DMS53 treated with DMSO at 0.1 percent for 48 hours (cell line): Measurements from ENCODE around the gene DNAH8.
A peak's percentile ranks its signal among the peaks of the same experiment; 100 is the strongest.

Experiments used
- DNase-seq: peaks from one replicate; lab custom pipeline; 2025; ENCODE audit not compliant: unreplicated experiment; lab: John Stamatoyannopoulos, UW

DNAH8 gene

GRCh38 chr6:39005774-39006173, 290.7 kb downstream of the DNAH8 start:
- no peak for DNase-seq

- DNase-seq: no peak
Measured at GRCh38 chr6:39007575-39007974, 292.5 kb downstream of the DNAH8 start.

DNA sequence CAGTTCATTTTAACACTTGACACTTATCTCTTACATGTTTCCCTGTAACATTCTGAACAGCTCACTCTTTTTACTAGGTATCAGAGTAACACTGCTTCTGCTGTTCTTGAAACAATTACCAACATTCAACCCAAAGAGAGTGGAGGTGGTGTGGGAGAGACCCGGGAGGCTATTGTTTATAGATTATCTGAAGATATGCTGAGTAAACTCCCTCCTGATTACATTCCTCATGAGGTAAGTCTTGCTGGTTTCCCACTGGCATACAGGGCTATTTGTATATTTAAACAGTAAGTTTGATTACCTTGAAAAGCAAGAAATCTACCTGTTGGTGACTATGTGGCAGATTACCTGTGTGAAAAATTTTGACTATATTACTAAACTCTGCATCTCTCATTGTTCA, 293.6 kb downstream of the DNAH8 start:
- DNase-seq: no peak

DNA sequence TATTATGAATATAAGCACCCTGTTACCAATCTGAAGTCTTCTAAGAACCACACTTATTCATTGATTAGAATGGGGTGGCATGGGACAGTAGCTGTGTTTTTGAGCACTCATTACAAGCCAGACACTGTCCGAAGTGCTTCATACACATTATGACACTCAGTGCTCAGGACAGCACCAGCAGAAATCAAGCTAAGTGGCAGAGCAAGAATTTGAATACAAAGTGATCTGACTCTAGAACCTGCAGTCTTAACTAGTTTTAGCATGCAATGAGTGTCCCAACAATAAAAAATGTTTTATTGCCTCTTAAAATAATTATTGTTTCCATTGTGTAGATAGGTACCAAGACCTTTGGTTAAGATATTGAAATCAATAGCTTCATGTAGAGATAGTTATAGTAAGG, 294.4 kb downstream of the DNAH8 start:
- no peak for DNase-seq

DNA sequence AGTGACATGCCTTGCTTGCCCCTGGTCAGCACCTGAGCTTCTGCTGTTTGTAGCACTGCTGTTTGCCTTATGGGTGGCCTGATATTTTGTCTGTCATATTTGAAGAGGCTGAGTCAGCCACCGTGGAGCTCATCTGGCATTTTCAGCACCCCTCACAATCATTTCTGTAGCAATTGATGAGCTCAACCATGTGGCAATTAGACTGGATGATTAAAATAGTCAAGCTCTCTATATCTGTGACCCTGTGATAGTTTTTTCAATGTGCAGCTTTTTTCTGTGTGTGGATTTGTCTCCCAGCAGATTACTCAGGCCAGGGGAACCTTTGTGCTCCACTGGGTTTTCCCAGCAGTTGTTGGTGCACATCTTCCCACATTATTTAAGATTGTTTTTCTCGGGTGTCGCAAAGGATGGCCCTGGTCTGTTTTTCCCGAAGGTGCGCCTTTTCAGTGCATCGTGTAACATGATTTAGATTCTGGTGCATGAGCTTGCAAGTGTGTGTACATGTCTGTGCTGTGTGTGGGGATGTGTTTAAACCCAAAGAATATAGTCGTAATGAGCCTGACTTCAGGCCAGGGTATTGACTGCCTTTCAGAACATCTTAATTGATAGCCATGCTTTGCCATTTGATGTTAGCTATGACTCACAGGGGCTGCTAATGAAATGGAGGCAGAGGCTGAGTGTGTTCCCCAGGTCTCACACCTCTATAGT, 301.9 kb downstream of the DNAH8 start:
- DNase-seq: no peak

DNA sequence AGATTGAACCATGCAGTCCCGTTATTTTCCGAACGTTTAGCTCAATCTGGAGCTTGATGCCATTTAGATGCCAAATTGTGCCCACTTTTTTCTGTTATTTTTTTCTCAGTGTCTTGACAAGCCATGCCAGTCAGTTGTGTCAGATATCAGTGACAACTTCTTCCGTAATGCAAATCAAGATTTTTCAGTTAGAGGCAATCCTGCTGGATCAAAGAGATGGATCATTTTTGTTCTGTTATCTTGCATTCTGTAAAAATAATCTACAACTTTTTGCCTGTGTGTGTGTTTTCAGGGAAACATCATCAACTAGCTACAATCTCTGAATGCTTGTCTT, 302.4 kb downstream of the DNAH8 start:
- DNase-seq: no peak

DNA sequence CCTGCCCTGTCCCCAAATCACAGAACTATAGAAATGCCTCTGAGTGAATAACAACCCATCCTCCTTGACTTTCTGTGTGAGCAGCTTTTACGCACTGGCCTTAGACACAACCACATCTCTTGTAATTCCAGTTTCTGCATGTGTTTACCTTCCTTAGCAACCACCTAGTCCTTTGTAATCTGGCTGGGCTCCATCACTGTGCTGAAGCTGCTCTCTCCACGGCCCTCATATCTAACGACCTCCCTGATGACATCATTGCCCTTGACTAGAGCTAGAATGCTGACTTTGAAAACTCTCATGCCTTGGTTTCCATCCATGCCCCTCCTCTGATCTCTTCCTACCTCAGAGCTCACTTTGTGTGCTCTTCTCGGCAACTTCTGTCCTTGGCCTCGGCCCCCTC, 303.0 kb downstream of the DNAH8 start:
- DNase-seq: no peak

DNA sequence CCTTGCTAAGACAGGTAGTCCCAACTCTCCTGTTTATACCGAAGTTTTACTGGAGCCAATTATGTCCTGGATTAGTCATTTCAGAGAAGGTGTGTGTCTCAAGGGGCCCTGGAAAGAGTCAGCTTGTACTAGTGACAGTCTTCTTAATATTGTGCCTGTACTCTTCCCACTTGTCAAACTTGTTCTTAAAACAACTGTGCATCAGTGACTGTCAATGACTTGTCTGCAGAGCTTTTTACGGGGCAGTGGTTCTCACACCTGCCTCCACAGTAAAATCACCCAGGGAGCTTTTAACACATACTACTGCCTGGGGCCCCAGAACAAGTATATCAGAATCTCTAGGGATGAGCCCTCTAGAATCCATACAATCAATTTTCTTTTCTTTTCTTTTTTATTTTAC, 305.0 kb downstream of the DNAH8 start:
- DNase-seq: no peak

DNA sequence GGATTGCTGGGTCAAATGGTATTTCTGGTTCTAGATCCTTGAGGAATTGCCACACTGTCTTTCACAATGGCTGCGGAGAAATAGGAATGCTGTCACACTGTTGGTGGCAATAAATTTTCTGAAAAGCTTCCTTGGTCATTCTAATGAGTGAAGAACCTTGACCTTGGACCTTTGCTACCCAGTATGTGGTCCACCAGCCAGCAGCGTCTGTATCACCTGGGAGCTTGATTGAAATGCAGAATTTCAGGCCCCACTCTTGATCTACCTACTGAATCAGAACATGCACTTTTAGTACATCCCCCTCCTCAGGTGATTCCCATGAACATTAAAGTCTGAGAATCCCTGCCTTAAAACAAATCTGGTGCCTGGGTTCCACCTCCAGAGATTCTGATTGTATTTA, 305.9 kb downstream of the DNAH8 start:
- no peak for DNase-seq

GRCh38 chr6:39021779-39022178, 306.7 kb downstream of the DNAH8 start:
- DNase-seq: no peak

- DNase-seq: no peak
Measured at GRCh38 chr6:39026175-39026574, 311.1 kb downstream of the DNAH8 start.

GRCh38 chr6:39029156-39030011, 314.3 kb downstream of the DNAH8 start:
- DNase-seq: peak; percentile 10

DNA sequence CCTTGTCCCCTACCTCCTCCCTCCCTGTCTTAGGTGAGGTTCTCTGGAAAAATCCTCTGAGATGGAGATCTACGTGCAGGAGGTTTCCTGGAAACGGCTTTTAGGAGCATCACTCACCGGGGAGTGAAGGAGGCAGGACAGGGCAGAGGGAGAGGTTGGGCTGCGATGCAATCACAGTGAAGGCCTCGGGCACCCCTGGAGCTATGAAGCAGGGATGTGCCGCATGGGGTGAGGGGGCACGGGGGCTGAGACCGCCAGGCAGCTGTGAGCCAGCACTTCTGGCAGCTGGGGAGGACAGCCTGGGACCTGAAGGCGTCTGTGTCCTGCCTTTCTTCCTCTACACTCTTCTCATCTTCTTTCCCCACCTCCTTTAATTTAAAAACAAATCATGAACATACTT, 320.6 kb downstream of the DNAH8 start:
- no peak for DNase-seq

- no peak for DNase-seq
Measured at GRCh38 chr6:39037082-39037508, 322.0 kb downstream of the DNAH8 start.

DNA sequence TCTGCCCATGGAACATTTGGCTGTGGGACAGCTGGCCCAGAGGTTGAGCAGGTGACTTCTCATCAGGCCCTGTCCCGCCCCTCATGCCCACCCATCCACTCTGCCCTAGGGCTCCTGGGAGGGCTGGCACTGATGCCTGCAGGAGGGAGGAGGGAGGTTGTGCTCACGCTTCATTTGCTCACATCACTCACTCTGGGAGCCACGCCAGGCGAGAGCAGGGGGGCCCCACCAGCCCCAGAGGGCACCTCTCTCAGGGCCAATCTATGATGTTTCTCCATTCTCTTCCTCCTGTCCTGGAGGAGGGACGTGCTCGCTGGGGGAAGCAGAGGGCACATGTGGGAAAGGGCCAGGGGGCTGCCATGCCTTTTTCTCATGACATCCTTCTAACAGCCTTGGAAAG, 322.6 kb downstream of the DNAH8 start:
- no peak for DNase-seq

- no peak for DNase-seq
Measured at GRCh38 chr6:39040080-39040673, 325.1 kb downstream of the DNAH8 start.

- DNase-seq: no peak
Measured at GRCh38 chr6:39041072-39041471, 326.0 kb downstream of the DNAH8 start.

DNA sequence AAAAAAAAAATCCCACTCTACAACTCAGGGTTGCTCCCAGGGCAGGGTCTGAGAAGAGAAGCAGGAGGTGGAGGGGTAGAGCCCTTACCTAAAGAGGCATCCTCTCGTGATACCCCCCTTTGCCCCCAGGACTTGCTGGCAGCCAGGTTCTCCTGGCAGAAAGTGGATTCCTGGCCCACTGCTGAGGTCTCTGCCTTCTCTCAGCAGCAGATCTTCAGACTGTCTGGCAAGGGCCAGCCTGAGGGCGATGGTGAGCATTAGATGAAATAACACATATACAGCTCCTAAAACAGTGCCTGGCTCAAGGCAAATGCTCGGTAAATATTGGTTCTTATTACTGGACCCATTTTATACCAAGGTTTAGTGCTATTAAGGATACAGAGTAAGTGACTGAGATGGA, 328.7 kb downstream of the DNAH8 start:
- DNase-seq: no peak

GRCh38 chr6:39044181-39044580, 329.1 kb downstream of the DNAH8 start:
- no peak for DNase-seq

GRCh38 chr6:39047434-39048327, 332.6 kb downstream of the DNAH8 start:
- no peak for DNase-seq
